Measurements from ENCODE around the gene PEBP1. TPM values are rescaled to one million over a fixed set of nuclear protein-coding genes. Genes with fewer than 3 reads are reported as not detected.
A peak's percentile ranks its signal among the peaks of the same experiment; 100 is the strongest.

The PEBP1 gene
- total RNA-seq, 1 donor from 2014 or later, result 168 TPM

DNA sequence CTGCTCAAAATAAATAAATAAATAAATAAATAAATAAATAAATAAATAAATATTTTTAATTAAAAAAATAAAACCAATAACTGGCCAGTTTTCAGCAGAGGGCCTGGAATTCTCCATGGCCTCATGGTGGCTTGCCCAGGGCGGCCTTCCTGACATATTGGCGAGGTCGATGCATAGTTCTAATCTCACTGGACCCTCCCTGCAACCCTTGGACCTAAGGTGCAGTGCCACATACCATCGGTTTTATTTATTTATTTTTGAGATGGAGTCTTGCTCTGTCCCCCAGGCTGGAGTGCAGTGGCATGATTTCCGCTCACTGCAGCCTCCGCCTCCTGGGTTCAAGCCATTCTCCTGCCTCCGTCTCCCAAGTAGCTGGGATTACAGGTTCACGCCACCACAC lies 28.2 kb upstream of the PEBP1 start:
- TF ChIP-seq, protein P1, sequence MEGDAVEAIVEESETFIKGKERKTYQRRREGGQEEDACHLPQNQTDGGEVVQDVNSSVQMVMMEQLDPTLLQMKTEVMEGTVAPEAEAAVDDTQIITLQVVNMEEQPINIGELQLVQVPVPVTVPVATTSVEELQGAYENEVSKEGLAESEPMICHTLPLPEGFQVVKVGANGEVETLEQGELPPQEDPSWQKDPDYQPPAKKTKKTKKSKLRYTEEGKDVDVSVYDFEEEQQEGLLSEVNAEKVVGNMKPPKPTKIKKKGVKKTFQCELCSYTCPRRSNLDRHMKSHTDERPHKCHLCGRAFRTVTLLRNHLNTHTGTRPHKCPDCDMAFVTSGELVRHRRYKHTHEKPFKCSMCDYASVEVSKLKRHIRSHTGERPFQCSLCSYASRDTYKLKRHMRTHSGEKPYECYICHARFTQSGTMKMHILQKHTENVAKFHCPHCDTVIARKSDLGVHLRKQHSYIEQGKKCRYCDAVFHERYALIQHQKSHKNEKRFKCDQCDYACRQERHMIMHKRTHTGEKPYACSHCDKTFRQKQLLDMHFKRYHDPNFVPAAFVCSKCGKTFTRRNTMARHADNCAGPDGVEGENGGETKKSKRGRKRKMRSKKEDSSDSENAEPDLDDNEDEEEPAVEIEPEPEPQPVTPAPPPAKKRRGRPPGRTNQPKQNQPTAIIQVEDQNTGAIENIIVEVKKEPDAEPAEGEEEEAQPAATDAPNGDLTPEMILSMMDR (IDR thresholded peaks at IDR 0.05; ENCODE audit: insufficient read depth, low read length, severe bottlenecking), result no peak
- DNase-seq (ENCODE audit: low read depth) (no peak), FAIRE-seq (no peak)
- H3K4me3 ChIP-seq (ENCODE audit: low read depth, low read length), result no peak overlapping the region
- no peaks in the 10 kb centered on the region for H3K36me3 ChIP-seq (ENCODE audit: control insufficient read depth, insufficient read depth, low read length)
- no peaks in the 10 kb centered on the region for H3K27me3 ChIP-seq (ENCODE audit: control insufficient read depth, insufficient read depth, low read length)

DNA sequence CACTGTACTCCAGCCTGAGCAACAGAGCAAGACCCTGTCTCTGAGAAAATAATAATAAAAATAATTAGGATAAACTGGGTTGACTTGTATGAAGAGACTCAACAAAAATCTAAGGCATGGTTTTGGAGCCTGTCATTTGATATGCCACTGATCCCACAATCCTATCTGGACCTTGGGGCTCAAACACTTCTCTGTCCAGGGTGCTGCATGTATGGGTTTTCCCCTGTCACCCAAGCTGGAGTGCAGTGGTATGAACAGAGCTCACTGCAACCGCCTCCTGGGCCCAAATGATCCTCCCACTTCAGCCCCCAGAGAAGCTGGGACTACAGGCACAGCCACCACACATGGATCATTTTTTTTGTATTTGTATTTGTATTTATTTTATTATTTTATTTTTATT lies 26.8 kb upstream of the PEBP1 start:
- no peak for FAIRE-seq
- no peaks in the 10 kb centered on the region for H3K36me3 ChIP-seq (ENCODE audit: control insufficient read depth, insufficient read depth, low read length)
- H3K4me3 ChIP-seq (ENCODE audit: low read depth, low read length), result no peak overlapping the region
- DNase-seq (ENCODE audit: low read depth), result no peak
- no peaks in the 10 kb centered on the region for H3K27me3 ChIP-seq (ENCODE audit: control insufficient read depth, insufficient read depth, low read length)
- TF ChIP-seq, protein P1 (IDR thresholded peaks at IDR 0.05; ENCODE audit: insufficient read depth, low read length, severe bottlenecking), result no peak

DNA sequence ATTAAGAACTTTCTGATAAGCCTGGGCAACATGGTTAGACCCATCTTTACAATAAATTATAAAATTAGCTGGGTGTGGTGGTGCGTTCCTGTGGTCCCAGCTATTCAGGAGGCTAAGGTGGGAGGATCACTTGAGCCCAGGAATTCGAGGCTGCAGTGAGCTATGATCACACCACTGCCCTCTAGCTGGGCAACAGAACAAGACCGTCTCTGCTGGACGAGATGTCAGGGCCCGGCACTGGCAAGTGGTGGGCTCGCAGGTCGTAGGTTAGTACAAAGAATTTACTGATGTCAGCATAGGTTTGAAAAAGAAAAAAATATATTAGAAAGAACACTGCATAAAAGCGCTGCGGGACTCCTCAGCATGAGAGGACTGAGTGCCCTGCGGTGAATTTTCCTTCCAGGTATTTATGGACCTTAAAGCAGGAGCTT lies 16.5 kb upstream of the PEBP1 start:
- Histone ChIP-seq H3K36me3 (ENCODE audit: control insufficient read depth, insufficient read depth, low read length) (no peaks in the 10 kb centered on the region), H3K27me3 (ENCODE audit: control insufficient read depth, insufficient read depth, low read length) (no peaks in the 10 kb centered on the region), H3K4me3 (ENCODE audit: low read depth, low read length) (no peak overlapping the region)
- DNase-seq (ENCODE audit: low read depth) (no peak), FAIRE-seq (no peak)
- TF ChIP-seq, protein P1 (IDR thresholded peaks at IDR 0.05; ENCODE audit: insufficient read depth, low read length, severe bottlenecking), result no peak

DNA sequence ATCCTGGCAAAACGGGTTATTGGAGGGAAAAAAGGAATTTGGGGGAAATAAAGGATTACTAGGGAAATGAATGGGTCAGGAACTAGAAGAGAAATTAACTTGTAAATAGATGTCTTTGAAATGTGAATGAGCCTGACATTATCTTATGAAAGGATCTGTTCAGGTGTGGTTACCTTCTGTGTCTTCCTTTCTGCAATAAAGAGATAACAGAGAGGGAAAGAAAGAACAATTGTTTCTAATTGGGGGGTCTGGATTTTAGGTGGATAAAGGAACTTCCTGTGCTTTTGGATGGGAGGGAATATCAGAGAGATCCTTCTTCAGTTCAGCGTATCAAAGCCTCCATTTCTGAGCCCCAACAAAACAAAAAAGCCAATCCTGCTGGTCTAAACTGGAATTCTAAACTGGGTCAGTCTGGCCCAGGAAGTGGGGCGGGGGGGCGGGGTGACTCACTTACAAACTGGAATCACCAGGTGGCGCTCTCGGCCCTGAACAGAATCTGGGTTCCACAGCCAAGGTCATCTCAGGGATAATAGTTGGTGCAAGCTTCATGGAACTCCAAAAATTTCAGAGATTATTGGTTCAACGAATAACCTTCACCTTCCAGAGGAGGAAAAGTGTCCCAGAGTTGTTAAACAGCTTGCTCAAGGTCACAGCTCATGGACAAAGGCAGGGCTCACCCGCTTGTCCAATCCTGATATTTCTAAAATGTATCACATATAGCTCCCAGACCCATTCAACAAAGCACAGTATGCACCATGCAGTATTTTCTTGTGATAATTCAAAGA lies 15.2 kb upstream of the PEBP1 start:
- TF ChIP-seq, protein P1 (IDR thresholded peaks at IDR 0.05; ENCODE audit: insufficient read depth, low read length, severe bottlenecking), result peak; percentile 64
- Histone ChIP-seq H3K36me3 (ENCODE audit: control insufficient read depth, insufficient read depth, low read length) (no peaks in the 10 kb centered on the region), H3K4me3 (ENCODE audit: low read depth, low read length) (no peak overlapping the region), H3K27me3 (ENCODE audit: control insufficient read depth, insufficient read depth, low read length) (no peaks in the 10 kb centered on the region)
- FAIRE-seq (no peak), DNase-seq (ENCODE audit: low read depth) (peak; percentile 40)

DNA sequence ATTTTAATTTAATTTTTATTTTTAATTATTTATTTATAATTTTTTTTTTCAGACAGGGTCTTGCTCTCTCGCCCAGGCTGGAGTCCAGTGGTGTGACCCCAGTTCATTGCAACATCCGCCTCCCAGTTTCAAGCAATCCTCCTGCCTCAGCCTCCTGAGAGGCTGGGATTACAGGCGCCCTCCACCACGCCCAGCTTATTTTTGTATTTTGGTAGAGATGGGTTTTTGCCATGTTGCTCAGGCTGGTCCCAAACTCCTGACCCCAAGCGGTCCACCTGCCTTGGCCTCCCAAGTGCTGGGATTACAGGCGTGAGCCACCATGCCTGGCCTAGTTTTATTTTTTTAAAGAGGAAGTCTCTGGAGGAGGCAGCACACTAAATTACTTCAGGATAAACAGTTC lies 13.7 kb upstream of the PEBP1 start:
- Histone ChIP-seq H3K27me3 (ENCODE audit: control insufficient read depth, insufficient read depth, low read length) (no peaks in the 10 kb centered on the region), H3K36me3 (ENCODE audit: control insufficient read depth, insufficient read depth, low read length) (no peaks in the 10 kb centered on the region), H3K4me3 (ENCODE audit: low read depth, low read length) (no peak overlapping the region)
- DNase-seq (ENCODE audit: low read depth) (no peak), FAIRE-seq (no peak)
- TF ChIP-seq, protein P1 (IDR thresholded peaks at IDR 0.05; ENCODE audit: insufficient read depth, low read length, severe bottlenecking), result no peak

Measured in bronchial epithelial cell (primary cell).